HCT116 (cell line): ENCODE results near the gene UBE2E3. TPM values are rescaled to one million over a fixed set of nuclear protein-coding genes. Genes with fewer than 3 reads are reported as not detected.

ENCODE experiments used
- ATAC-seq: fragments of 200-7000 bp; cut with Tn5 transposase; 2 replicates; pipeline ENCODE4 v1.9.1; 2020; ENCODE audit warnings: mild to moderate bottlenecking, moderate library complexity
- BruUV-seq: library from RNA; stranded (reverse); fragments of 400-500 nt; replicated peaks from 2 replicates; lab custom pipeline; 2021; lab: Mats Ljungman, UMichigan
- CTCF ChIA-PET: fragments of 300-600 bp; sonication (Branson Sonifier 250); formaldehyde crosslinking; loops from one replicate; lab custom pipeline; 2021; ENCODE audit warnings: antibody characterized with exemption; lab: Charles Lee
- POLR2A ChIA-PET: fragments of 300-600, 350-600 bp; sonication (Branson Sonifier 250); formaldehyde crosslinking; loops from one replicate; lab custom pipeline; 2021; ENCODE audit warnings: antibody characterized with exemption; lab: Charles Lee
- RAD21 ChIA-PET, 2 experiments: fragments of 300-600 bp; sonication (Branson Sonifier 250); formaldehyde crosslinking; loops; one replicate each; lab custom pipeline; 2023; ENCODE audit warnings: low total read pairs in 2 of 2; ENCODE audit not compliant: uncharacterized antibody in 2 of 2, unreplicated experiment in 2 of 2, low non-redundant PET in 1 of 2; lab: Charles Lee
- DNase-seq: peaks from one replicate; pipeline ENCODE4 v3.0.0-alpha.2; 2010; ENCODE audit warnings: low read depth, low spot score
- H2AFZ ChIP-seq: fragments of 200-600 bp; shearing (Covaris generic), sonication (generic); 2 replicates; pipeline ENCODE4 v1.6.1; 2017; ENCODE audit warnings: low read depth, mixed run types, mixed read lengths, antibody characterized with exemption, low read length; ENCODE audit not compliant: poor library complexity, severe bottlenecking
- H3K27ac ChIP-seq: 2 replicates; pipeline ENCODE4 v1.5.1; 2012; ENCODE audit warnings: low read depth, low read length
- H3K27me3 ChIP-seq: fragments of 200-600 bp; sonication (generic); 2 replicates; pipeline ENCODE4 v1.6.1; 2016; ENCODE audit warnings: mixed run types, low read length, mixed read lengths; ENCODE audit not compliant: insufficient read depth
- H3K36me3 ChIP-seq, 2 experiments: fragments of 200-500 bp in 1 of 2; fragments of 200-600 bp in 1 of 2; sonication (Bioruptor generic) in 1 of 2; sonication (generic) in 1 of 2; 2 replicates each; pipeline versions ENCODE4 v1.5.1 to v1.6.1; 2014 to 2016; ENCODE audit warnings: low read length in 2 of 2, inconsistent platforms in 1 of 2, mixed read lengths in 1 of 2, mixed run types in 1 of 2; ENCODE audit not compliant: insufficient read depth in 2 of 2, control insufficient read depth in 1 of 2
- H3K4me1 ChIP-seq, 2 experiments: fragments of 200-600 bp in 1 of 2; sonication (generic) in 1 of 2; 2 replicates each; pipeline versions ENCODE4 v1.5.1 to v1.6.1; 2012 to 2017; ENCODE audit warnings: low read length in 2 of 2, inconsistent platforms in 1 of 2, mild to moderate bottlenecking in 1 of 2, mixed read lengths in 1 of 2, mixed run types in 1 of 2, moderate library complexity in 1 of 2; ENCODE audit not compliant: insufficient read depth in 2 of 2, control insufficient read depth in 1 of 2
- H3K4me2 ChIP-seq: fragments of 200-600 bp; sonication (generic); 2 replicates; pipeline ENCODE4 v1.6.1; 2017; ENCODE audit warnings: mixed run types, low read length, mixed read lengths
- H3K4me3 ChIP-seq, 2 experiments: fragments of 200-600 bp in 1 of 2; sonication (generic) in 1 of 2; replicated peaks in 1 of 2; 2 replicates each; pipeline ENCODE4 v1.5.1; 2011 to 2016; ENCODE audit warnings: low read length in 2 of 2, control low read depth in 1 of 2, low read depth in 1 of 2, mild to moderate bottlenecking in 1 of 2, mixed read lengths in 1 of 2, mixed run types in 1 of 2
- H3K79me2 ChIP-seq: fragments of 200-600 bp; sonication (generic); 2 replicates; pipeline ENCODE4 v1.6.1; 2017; ENCODE audit warnings: mild to moderate bottlenecking, mixed run types, low read length, moderate library complexity, mixed read lengths; ENCODE audit not compliant: insufficient read depth
- H3K9ac ChIP-seq: fragments of 200-600 bp; sonication (generic); 2 replicates; pipeline ENCODE4 v1.6.1; 2016; ENCODE audit warnings: low read length, mixed read lengths
- H3K9me2 ChIP-seq: fragments of 200-600 bp; sonication (generic), shearing (Covaris generic); 2 replicates; pipeline ENCODE4 v1.6.1; 2017; ENCODE audit warnings: mixed run types, mild to moderate bottlenecking, moderate library complexity; ENCODE audit not compliant: insufficient read depth
- H3K9me3 ChIP-seq, 2 experiments: fragments of 200-500 bp in 1 of 2; fragments of 200-600 bp in 1 of 2; sonication (Bioruptor generic) in 1 of 2; sonication (generic) in 1 of 2; 2 replicates each; pipeline ENCODE4 v1.6.1; 2014 to 2017; ENCODE audit warnings: low read length in 2 of 2, mixed read lengths in 2 of 2, inconsistent platforms in 1 of 2, low read depth in 1 of 2, mild to moderate bottlenecking in 1 of 2, mixed run types in 1 of 2, moderate library complexity in 1 of 2; ENCODE audit not compliant: control insufficient read depth in 1 of 2, insufficient read depth in 1 of 2
- H4K20me1 ChIP-seq: fragments of 200-600 bp; sonication (generic), shearing (Covaris generic); 2 replicates; pipeline ENCODE4 v1.6.1; 2017; ENCODE audit warnings: mixed run types, mild to moderate bottlenecking, moderate library complexity; ENCODE audit not compliant: insufficient read depth
- EGR1 ChIP-seq: IDR thresholded peaks from 2 replicates; pipeline ENCODE4 v1.6.1; 2012; ENCODE audit warnings: low read depth
- ELF1 ChIP-seq: IDR thresholded peaks from 2 replicates; pipeline ENCODE4 v1.6.1; 2012; ENCODE audit warnings: low read depth, borderline replicate concordance
- EZH2phosphoT487 ChIP-seq: fragments of 200-600 bp; IDR thresholded peaks from 2 replicates; pipeline ENCODE4 v1.6.1; 2018; ENCODE audit warnings: antibody characterized with exemption, borderline replicate concordance
- FOSL1 ChIP-seq: IDR thresholded peaks from 2 replicates; pipeline ENCODE4 v1.6.1; 2012; ENCODE audit warnings: low read depth
- POLR2AphosphoS5 ChIP-seq: IDR thresholded peaks from 2 replicates; pipeline ENCODE4 v1.6.1; 2011; ENCODE audit warnings: mild to moderate bottlenecking, low read depth, low read length, moderate library complexity
- RAD21 ChIP-seq: IDR thresholded peaks from 2 replicates; pipeline ENCODE4 v1.6.1; 2012; ENCODE audit warnings: low read depth, mild to moderate bottlenecking
- SIN3A ChIP-seq: IDR thresholded peaks from 2 replicates; pipeline ENCODE4 v1.6.1; 2012; ENCODE audit warnings: low read depth
- SRF ChIP-seq: IDR thresholded peaks from 2 replicates; pipeline ENCODE4 v1.6.1; 2012; ENCODE audit warnings: low read depth
- ZBTB33 ChIP-seq: IDR thresholded peaks from 2 replicates; pipeline ENCODE4 v1.6.1; 2011; ENCODE audit warnings: mild to moderate bottlenecking, low read length, moderate library complexity; ENCODE audit not compliant: insufficient replicate concordance; ENCODE audit errors: extremely low read depth
- ZFX ChIP-seq: fragments of 450-650 bp; IDR thresholded peaks from 2 replicates; pipeline ENCODE4 v1.6.1; 2017
- ZNF274 ChIP-seq: fragments of 200-500 bp; sonication (Bioruptor generic); IDR thresholded peaks from 2 replicates; pipeline ENCODE4 v1.6.1; 2014; ENCODE audit warnings: mild to moderate bottlenecking, low read depth, low read length, inconsistent platforms
- intact Hi-C: fragments of 100-400 bp; cut with micrococcal nuclease; formaldehyde crosslinking; loops from 2 replicates; pipeline ENCODE4 v1.10.0; 2022
- total RNA-seq: library from RNA; stranded (reverse); gene quantifications from one replicate; pipeline ENCODE4 v1.2.1, GENCODE V29; 2021; ENCODE audit not compliant: unreplicated experiment
- TF ChIP-seq, protein P1 (sequence below): IDR thresholded peaks from 2 replicates; pipeline ENCODE4 v1.6.1; 2012
- TF ChIP-seq, protein P2 (sequence below), 3 experiments: fragments of 200-600 bp in 1 of 3; sonication (generic) in 1 of 3; IDR thresholded peaks in 2 of 3; conservative IDR thresholded peaks in 1 of 3; 2 replicates each; pipeline ENCODE4 v1.5.1; 2012 to 2017; ENCODE audit warnings: low read depth in 2 of 3, low read length in 2 of 3, antibody characterized with exemption in 1 of 3, borderline replicate concordance in 1 of 3, control low read depth in 1 of 3, mild to moderate bottlenecking in 1 of 3, mixed read lengths in 1 of 3, mixed run types in 1 of 3, moderate library complexity in 1 of 3; ENCODE audit not compliant: insufficient read depth in 1 of 3

UBE2E3 gene
- total RNA-seq, 1 experiment from 2014 or later = 64.2 TPM

DNA sequence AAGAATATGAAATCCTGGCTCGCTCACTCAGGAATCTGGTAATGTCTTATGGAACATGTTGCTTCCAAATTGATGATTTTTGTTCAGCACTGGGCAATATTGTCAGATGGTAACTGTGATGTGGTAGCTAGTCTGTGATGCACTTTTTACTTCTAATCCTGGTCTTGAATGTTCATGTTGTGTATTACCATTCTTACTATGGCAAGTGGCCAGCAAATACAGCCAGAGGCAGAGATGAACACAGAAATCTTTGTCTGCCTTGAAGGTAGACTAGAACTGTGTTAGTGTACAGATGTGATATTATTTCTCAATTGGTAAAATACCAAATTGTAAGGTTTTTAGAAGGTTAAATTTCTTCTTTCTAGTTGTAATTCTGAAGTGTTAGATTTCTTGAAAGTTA, 83.3 kb downstream of the UBE2E3 start:
- Histone ChIP-seq H2AFZ (no peak overlapping the region), H3K36me3 (no peaks in the 10 kb centered on the region; a peak in 1 of 4 replicates), H3K4me3 (no peak overlapping the region), H3K9ac (no peak overlapping the region), H4K20me1 (no peaks in the 10 kb centered on the region; the same call in 1 of the 2 replicates), H3K4me2 (no peak overlapping the region), H3K9me3 (no peaks in the 10 kb centered on the region), H3K27ac (no peak overlapping the region), H3K79me2 (peaks cover 13% of the 10 kb centered on the region), H3K9me2 (0 out of 2 replicates have a peak, but pooled peaks cover 5% of the 10 kb centered on the region), H3K4me1 (no peaks in the 10 kb centered on the region), H3K27me3 (no peaks in the 10 kb centered on the region)
- ChIA-PET CTCF (no interaction called here), RAD21 (no interaction called here), POLR2A (no interaction called here)
- BruUV-seq = no TSS peak
- DNase-seq (no peak), ATAC-seq (no peak)
- intact Hi-C loops = no loop called here
- TF ChIP-seq POLR2AphosphoS5 (no peak), RAD21 (no peak), SRF (no peak), ZBTB33 (no peak)

DNA sequence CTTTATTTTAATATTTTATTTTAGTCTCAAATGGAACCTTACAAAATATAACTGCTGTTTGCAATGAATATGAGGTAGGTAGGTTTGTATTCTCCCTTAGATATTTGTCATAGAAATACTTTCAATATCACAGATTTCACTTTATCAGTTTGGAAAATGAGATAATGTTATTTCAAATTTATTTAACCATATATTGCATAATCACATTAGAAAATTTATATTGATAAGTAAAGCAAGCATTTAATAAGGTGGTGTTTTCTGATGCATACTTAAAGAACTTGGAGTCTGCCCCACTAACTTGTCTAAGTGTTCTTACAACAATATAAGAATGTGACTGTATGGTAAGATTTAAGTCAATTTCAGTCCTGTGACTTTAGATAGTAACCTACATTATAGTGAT, 85.1 kb downstream of the UBE2E3 start:
- Histone ChIP-seq H3K79me2 (peaks cover 13% of the 10 kb centered on the region), H3K4me1 (peaks cover 9 to 15% of the 10 kb centered on the region in 2 experiments; a peak in 3 of 4 replicates), H3K9me2 (0 out of 2 replicates have a peak, but pooled peaks cover 5% of the 10 kb centered on the region), H3K27me3 (no peaks in the 10 kb centered on the region), H2AFZ (no peak overlapping the region), H3K9me3 (no peaks in the 10 kb centered on the region), H3K36me3 (no peaks in the 10 kb centered on the region; a peak in 1 of 4 replicates), H4K20me1 (no peaks in the 10 kb centered on the region; the same call in 1 of the 2 replicates), H3K4me2 (no peak overlapping the region), H3K4me3 (no peak overlapping the region), H3K9ac (no peak overlapping the region), H3K27ac (no peak overlapping the region)
- ATAC-seq (no peak), DNase-seq (no peak)
- BruUV-seq = no TSS peak
- CTCF ChIA-PET = no interaction called here
- POLR2A ChIA-PET = no interaction called here
- RAD21 ChIA-PET = no interaction called here
- intact Hi-C loops = no loop called here
- TF ChIP-seq, protein P1, sequence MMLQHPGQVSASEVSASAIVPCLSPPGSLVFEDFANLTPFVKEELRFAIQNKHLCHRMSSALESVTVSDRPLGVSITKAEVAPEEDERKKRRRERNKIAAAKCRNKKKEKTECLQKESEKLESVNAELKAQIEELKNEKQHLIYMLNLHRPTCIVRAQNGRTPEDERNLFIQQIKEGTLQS = no peak
- TF ChIP-seq, protein P2, sequence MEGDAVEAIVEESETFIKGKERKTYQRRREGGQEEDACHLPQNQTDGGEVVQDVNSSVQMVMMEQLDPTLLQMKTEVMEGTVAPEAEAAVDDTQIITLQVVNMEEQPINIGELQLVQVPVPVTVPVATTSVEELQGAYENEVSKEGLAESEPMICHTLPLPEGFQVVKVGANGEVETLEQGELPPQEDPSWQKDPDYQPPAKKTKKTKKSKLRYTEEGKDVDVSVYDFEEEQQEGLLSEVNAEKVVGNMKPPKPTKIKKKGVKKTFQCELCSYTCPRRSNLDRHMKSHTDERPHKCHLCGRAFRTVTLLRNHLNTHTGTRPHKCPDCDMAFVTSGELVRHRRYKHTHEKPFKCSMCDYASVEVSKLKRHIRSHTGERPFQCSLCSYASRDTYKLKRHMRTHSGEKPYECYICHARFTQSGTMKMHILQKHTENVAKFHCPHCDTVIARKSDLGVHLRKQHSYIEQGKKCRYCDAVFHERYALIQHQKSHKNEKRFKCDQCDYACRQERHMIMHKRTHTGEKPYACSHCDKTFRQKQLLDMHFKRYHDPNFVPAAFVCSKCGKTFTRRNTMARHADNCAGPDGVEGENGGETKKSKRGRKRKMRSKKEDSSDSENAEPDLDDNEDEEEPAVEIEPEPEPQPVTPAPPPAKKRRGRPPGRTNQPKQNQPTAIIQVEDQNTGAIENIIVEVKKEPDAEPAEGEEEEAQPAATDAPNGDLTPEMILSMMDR (IDR thresholded peaks at IDR 0.05 in 2 of 3, conservative IDR thresholded peaks at IDR 0.05 in 1 of 3; ENCODE audit: borderline replicate concordance in 1 of 3, insufficient read depth in 1 of 3, low read depth in 2 of 3, low read length in 2 of 3) = no peak
- TF ChIP-seq ZFX (no peak), ELF1 (no peak), EZH2phosphoT487 (no peak), ZNF274 (no peak), SIN3A (no peak), EGR1 (no peak), POLR2AphosphoS5 (no peak), FOSL1 (no peak)
